Measurements from ENCODE around the gene ELMO1.

- TF ChIP-seq POLR2A (IDR thresholded peaks at IDR 0.05; ENCODE audit: low read length) (no peak), GATA1 (IDR thresholded peaks at IDR 0.05; ENCODE audit: low read depth, low read length) (no peak)
Observed at GRCh38 chr7:37256631-37257030, 192.0 kb downstream of the ELMO1 start.
